ENCODE data around the gene RASD2.
"Not testable (repeated sequence)": the region's sequence is repeated elsewhere in the genome, so short reads cannot be mapped to it uniquely, and the experiment has no call there.

RASD2 gene

GRCh38 chr22:35502836-35503235 is 37.8 kb upstream of the RASD2 start:
- Histone ChIP-seq H4K20me1 (ENCODE audit: insufficient read depth, low read length, poor library complexity, severe bottlenecking) (no peaks in the 10 kb centered on the region), H3F3A (ENCODE audit: low read depth) (no peaks in the 10 kb centered on the region), H2AFZ (ENCODE audit: low read length) (no peak overlapping the region), H3K4me3 (ENCODE audit: low read length, poor library complexity, severe bottlenecking) (no peak overlapping the region), H3K9me3 (ENCODE audit: insufficient read depth, low read depth, low read length) (no peaks in the 10 kb centered on the region), H3K79me2 (ENCODE audit: insufficient read depth, low read length) (no peaks in the 10 kb centered on the region), H3K9ac (ENCODE audit: low read depth, low read length, poor library complexity, severe bottlenecking) (no peak overlapping the region), H3K27me3 (ENCODE audit: insufficient read depth, low read length, poor library complexity, severe bottlenecking) (no peaks in the 10 kb centered on the region), H3K36me3 (ENCODE audit: insufficient read depth, low read length) (no peaks in the 10 kb centered on the region), H3K4me2 (ENCODE audit: low read depth, low read length, poor library complexity, severe bottlenecking) (no peak overlapping the region), H3K9me2 (replicated peaks; ENCODE audit: low read depth, low read length) (no peaks in the 10 kb centered on the region), H3K4me1 (ENCODE audit: insufficient read depth, low read length, poor library complexity, severe bottlenecking) (peaks cover 17% of the 10 kb centered on the region)
- TF ChIP-seq EZH2phosphoT487 (IDR thresholded peaks at IDR 0.05; ENCODE audit: borderline replicate concordance): no peak
- TF ChIP-seq CTCF (conservative IDR thresholded peaks at IDR 0.05; ENCODE audit: low read length): no peak

DNA sequence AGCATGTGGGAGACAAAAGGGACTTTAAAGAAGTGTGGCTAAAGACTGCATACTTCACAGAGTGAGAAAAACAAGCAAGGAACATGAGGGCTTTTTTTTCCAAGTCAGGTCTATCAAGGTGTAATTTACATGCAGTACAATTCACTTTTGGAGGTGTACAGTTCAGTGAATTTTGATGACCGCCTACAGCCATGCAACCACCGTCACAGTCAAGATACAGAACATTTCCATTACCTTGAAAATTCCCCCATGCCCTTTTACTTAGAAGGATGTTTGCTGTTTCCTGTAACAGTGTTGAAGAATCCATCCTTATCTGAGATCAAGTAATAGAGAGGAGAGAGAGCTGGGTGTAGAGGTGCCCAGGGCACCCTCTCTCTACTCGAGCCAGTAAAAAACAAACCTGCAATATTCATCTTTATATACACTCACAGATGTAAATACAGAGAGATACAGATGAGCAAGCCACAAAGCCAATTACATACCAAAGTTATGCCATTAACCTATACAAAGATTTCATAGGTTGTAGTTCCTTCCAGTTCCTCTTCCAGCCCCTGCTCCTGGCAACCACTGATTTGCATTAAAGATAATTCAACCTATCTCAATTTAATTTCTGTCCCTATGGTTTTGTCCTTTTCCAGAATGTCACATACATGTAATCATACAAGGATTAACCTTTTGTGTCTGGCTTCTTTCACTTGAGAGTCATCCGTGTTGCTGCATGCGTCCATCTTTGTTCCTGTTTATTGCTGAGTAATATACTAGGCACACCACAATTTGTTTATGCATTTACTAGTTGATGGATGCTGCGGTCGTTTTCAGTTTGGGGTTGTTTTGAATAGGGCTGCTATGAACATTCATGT is 35.0 kb upstream of the RASD2 start:
- Histone ChIP-seq H3F3A (ENCODE audit: low read depth) (no peaks in the 10 kb centered on the region), H3K79me2 (ENCODE audit: insufficient read depth, low read length) (no peaks in the 10 kb centered on the region), H3K9me3 (ENCODE audit: insufficient read depth, low read depth, low read length) (no peaks in the 10 kb centered on the region), H3K4me1 (ENCODE audit: insufficient read depth, low read length, poor library complexity, severe bottlenecking) (peaks cover 17% of the 10 kb centered on the region), H3K9ac (ENCODE audit: low read depth, low read length, poor library complexity, severe bottlenecking) (no peak overlapping the region), H3K36me3 (ENCODE audit: insufficient read depth, low read length) (no peaks in the 10 kb centered on the region), H2AFZ (ENCODE audit: low read length) (no peak overlapping the region), H4K20me1 (ENCODE audit: insufficient read depth, low read length, poor library complexity, severe bottlenecking) (no peaks in the 10 kb centered on the region), H3K4me2 (ENCODE audit: low read depth, low read length, poor library complexity, severe bottlenecking) (no peak overlapping the region), H3K9me2 (replicated peaks; ENCODE audit: low read depth, low read length) (no peaks in the 10 kb centered on the region), H3K4me3 (ENCODE audit: low read length, poor library complexity, severe bottlenecking) (no peak overlapping the region), H3K27me3 (ENCODE audit: insufficient read depth, low read length, poor library complexity, severe bottlenecking) (no peaks in the 10 kb centered on the region)
- no peak for TF ChIP-seq EZH2phosphoT487 (IDR thresholded peaks at IDR 0.05; ENCODE audit: borderline replicate concordance)
- no peak for TF ChIP-seq CTCF (conservative IDR thresholded peaks at IDR 0.05; ENCODE audit: low read length)

GRCh38 chr22:35506259-35506570 is 34.4 kb upstream of the RASD2 start:
- Histone ChIP-seq H3K4me3 (ENCODE audit: low read length, poor library complexity, severe bottlenecking) (no peak overlapping the region), H2AFZ (ENCODE audit: low read length) (no peak overlapping the region), H3K9me3 (ENCODE audit: insufficient read depth, low read depth, low read length) (no peaks in the 10 kb centered on the region), H3K27me3 (ENCODE audit: insufficient read depth, low read length, poor library complexity, severe bottlenecking) (no peaks in the 10 kb centered on the region), H3K4me1 (ENCODE audit: insufficient read depth, low read length, poor library complexity, severe bottlenecking) (peaks cover 17% of the 10 kb centered on the region), H3F3A (ENCODE audit: low read depth) (no peaks in the 10 kb centered on the region), H3K4me2 (ENCODE audit: low read depth, low read length, poor library complexity, severe bottlenecking) (no peak overlapping the region), H3K36me3 (ENCODE audit: insufficient read depth, low read length) (no peaks in the 10 kb centered on the region), H3K9ac (ENCODE audit: low read depth, low read length, poor library complexity, severe bottlenecking) (no peak overlapping the region), H4K20me1 (ENCODE audit: insufficient read depth, low read length, poor library complexity, severe bottlenecking) (no peaks in the 10 kb centered on the region), H3K9me2 (replicated peaks; ENCODE audit: low read depth, low read length) (no peaks in the 10 kb centered on the region), H3K79me2 (ENCODE audit: insufficient read depth, low read length) (no peaks in the 10 kb centered on the region)
- TF ChIP-seq EZH2phosphoT487 (IDR thresholded peaks at IDR 0.05; ENCODE audit: borderline replicate concordance) (no peak), CTCF (conservative IDR thresholded peaks at IDR 0.05; ENCODE audit: low read length) (no peak)

GRCh38 chr22:35507851-35508250 is 32.8 kb upstream of the RASD2 start:
- H2AFZ ChIP-seq (ENCODE audit: low read length); H3K79me2 ChIP-seq (ENCODE audit: insufficient read depth, low read length); H3K36me3 ChIP-seq (ENCODE audit: insufficient read depth, low read length); H3K9me2 ChIP-seq (replicated peaks; ENCODE audit: low read depth, low read length); H4K20me1 ChIP-seq (ENCODE audit: insufficient read depth, low read length, poor library complexity, severe bottlenecking); H3K9ac ChIP-seq (ENCODE audit: low read depth, low read length, poor library complexity, severe bottlenecking); H3F3A ChIP-seq (ENCODE audit: low read depth); H3K4me3 ChIP-seq (ENCODE audit: low read length, poor library complexity, severe bottlenecking); H3K4me2 ChIP-seq (ENCODE audit: low read depth, low read length, poor library complexity, severe bottlenecking); H3K9me3 ChIP-seq (ENCODE audit: insufficient read depth, low read depth, low read length); H3K27me3 ChIP-seq (ENCODE audit: insufficient read depth, low read length, poor library complexity, severe bottlenecking): not testable (repeated sequence)
- peaks cover 17% of the 10 kb centered on the region for H3K4me1 ChIP-seq (ENCODE audit: insufficient read depth, low read length, poor library complexity, severe bottlenecking)

Measured in Loucy (cell line).